NCI-H510A (cell line): ENCODE results near the gene C2orf92.

Experiments
- DNase-seq: peaks from one replicate; lab custom pipeline; 2025; lab: John Stamatoyannopoulos, UW

Gene C2orf92

DNA sequence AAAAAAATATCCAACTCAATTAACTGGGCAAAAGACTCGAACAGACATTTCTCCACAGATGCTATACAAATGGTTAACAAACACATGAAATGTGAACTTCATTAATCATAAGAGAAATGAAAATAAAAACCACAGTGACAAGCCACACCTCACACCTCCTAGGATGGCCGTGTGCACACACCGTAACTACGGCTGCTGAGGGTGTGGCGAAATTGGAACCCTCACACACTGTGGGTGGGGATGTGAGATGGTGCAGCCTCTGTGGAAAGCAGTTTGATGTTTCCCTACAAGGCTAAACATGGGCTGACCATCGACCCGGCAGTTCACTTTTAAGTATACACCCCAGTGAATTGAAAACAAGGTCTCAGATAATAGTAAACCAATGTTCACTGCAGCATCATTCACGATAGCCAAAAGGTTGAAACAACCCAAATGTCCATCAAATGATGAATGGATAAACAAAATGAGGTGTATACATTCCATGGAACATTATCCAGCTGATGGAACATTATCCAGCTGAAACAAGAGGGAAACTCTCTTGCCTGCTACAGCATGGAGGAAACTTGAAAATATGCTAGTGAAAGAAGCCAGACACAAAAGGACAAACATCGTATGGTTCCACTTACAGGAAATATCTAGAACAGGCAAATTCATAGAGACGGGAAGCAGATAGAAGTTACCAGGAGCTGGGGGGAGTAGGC is 76.1 kb downstream of the C2orf92 start:
- DNase-seq = no peak

DNA sequence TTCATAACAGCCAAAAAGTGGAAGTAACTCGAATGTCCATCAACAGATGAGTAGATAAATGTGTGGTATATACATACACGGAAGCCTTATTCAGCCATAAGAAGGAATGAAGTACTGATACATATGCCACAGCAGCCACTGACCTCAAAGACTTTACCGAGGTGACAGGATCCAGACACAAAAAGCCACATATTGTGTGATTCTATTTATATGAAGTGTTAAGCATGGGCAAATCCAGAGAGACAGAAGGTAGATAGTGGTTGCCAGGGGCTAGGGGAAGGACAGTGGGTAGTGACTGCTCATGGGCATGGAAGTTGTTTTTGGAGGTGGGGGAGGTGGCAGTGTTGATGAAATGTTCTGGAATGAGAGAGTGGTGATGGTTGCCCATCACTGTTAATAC is 77.8 kb downstream of the C2orf92 start:
- DNase-seq = no peak

DNA sequence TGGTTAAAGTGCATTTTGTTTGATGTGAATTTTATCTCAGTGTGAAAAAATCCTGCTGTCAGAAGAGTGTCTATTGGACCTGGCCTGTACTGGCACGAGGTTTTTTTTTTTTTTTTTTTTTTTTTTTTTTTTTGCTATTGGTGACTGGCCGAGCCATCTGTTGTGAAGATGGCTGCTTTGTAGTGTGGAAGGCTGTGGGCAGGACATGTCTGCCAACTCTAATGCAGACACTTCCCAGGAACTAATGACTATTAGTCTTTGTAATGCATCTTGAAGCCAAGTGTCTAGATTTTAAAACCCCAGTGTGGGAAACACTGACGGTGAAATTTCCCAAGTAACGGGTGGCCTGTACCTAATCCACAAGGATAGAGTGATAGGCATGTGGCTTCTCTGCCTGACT is 78.2 kb downstream of the C2orf92 start:
- DNase-seq = no peak

DNA sequence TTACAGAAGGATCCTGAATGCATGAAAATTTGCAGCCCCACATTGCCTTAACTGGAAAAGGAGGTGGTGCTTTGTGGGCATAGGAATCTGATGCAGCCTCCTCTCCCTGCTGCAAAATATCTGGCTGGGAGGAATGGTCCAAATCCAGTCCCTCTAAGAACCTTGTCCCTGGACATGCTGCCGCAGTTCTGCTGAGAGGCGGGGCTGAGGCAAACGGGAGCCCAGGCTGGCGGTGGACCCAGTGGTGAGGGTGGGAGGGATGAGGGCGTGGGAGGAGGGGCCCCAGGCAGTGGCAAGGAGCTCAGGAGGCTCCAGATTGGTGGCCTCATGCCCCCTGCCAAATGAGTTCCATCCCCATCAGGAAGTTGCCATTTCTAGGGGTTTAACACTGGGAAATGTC is 80.1 kb downstream of the C2orf92 start:
- DNase-seq = no peak

DNA sequence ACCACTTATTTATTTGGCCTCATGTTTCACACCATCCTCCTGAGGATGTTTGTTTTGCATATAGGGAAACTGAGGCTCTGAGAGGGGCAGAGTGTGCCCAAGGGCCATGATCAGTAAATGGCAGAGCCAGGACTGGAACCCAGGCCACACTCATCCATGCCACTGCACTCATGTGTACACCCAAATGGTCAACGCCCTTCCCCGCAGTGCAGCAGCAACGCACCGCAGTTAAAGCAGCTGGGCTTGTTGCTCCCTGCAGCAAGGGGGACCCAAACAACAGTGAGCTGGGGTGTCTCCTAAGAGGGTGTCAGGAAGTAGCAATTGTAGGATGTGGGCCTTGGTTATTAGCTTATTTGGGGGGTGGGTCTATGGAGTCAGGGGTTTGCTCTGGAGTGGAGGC is 80.5 kb downstream of the C2orf92 start:
- DNase-seq = no peak

DNA sequence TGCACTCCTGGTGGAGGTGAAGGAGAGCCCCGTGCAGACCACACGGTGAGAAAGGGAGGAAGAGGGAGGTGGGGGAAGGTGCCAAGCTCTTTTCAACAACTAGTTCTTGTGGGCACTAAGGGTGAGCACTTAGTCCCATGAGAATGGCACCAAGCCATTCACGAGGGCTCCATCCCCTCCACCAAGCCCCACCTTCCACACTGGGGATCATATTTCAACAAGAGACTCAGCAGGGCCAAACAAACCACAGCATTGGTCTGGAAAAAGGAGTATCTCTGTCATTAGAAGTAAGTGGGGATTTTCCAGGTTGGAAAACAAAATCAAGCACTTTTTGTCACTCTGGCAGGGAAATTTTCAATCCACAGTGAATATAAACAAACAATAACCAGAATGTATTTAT is 82.2 kb downstream of the C2orf92 start:
- peak; percentile 16 for DNase-seq
